Activated CD4-positive, alpha-beta memory T cell treated with anti-CD3 and anti-CD28 coated beads for 36 hours (primary cell): ENCODE data around the gene IKZF2. TPM values are rescaled to one million over a fixed set of nuclear protein-coding genes. Genes with fewer than 3 reads are reported as not detected.

Experiments used
- CTCF ChIA-PET: fragments of 350-600 bp; sonication (Branson Sonifier 250); formaldehyde crosslinking; loops from one replicate; lab custom pipeline; 2021; ENCODE audit warnings: antibody characterized with exemption, inconsistent platforms; lab: Charles Lee
- POLR2A ChIA-PET: fragments of 350-600 bp; sonication (Branson Sonifier 250); formaldehyde crosslinking; loops from one replicate; lab custom pipeline; 2021; ENCODE audit warnings: antibody characterized with exemption; lab: Charles Lee
- DNase-seq: peaks from one replicate; pipeline ENCODE4 v3.0.0-alpha.2; 2020
- H3K27ac Mint-ChIP-seq: one replicate; pipeline ENCODE4 v1.8.0; 2021; ENCODE audit warnings: mixed read lengths
- H3K27me3 Mint-ChIP-seq: one replicate; pipeline ENCODE4 v1.8.0; 2021; ENCODE audit warnings: mixed read lengths
- H3K36me3 Mint-ChIP-seq: one replicate; pipeline ENCODE4 v1.8.0; 2021; ENCODE audit warnings: mixed read lengths
- H3K4me1 Mint-ChIP-seq: one replicate; pipeline ENCODE4 v1.8.0; 2021; ENCODE audit warnings: low read depth, mixed read lengths
- H3K4me3 Mint-ChIP-seq: one replicate; pipeline ENCODE4 v1.8.0; 2021; ENCODE audit warnings: mild to moderate bottlenecking, mixed read lengths
- H3K9me3 Mint-ChIP-seq: one replicate; pipeline ENCODE4 v1.8.0; 2021; ENCODE audit warnings: mixed read lengths
- intact Hi-C: fragments of 100-400 bp; cut with micrococcal nuclease; formaldehyde crosslinking; loops from one replicate; pipeline ENCODE4 v1.15.1; 2023
- total RNA-seq, 2 experiments: library from RNA; stranded (reverse); gene quantifications; one replicate each; pipeline ENCODE4 v1.2.3, GENCODE V29; 2021

Gene IKZF2
- total RNA-seq, 2 experiments from 2014 or later, result 8.1 to 9.1 TPM

DNA sequence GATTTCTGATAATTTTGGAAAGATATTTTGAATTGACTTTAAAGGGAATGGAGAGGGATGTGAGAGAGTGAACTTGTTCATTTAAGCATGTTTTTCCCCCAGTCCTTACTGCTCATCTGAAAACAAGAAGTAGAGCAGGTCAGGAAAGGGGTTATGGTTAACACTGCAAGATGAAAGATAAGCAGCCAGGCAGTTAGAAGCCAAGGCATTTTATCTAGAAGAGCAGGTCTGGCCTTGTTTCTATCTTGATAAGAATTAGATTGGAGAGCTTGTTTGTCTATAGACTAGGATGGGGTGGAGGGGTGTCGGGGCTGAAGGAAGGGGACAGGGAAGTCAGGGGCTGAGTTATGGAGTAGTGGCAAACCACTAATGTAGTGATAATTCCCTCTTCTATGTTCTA, 171.6 kb downstream of the IKZF2 start:
- Mint-ChIP-seq H3K4me1 (peaks cover 4% of the 10 kb centered on the region), H3K27me3 (no peaks in the 10 kb centered on the region), H3K9me3 (no peaks in the 10 kb centered on the region), H3K27ac (no peak overlapping the region), H3K4me3 (no peak overlapping the region), H3K36me3 (no peaks in the 10 kb centered on the region)
- intact Hi-C loops, result no loop called here
- ChIA-PET CTCF (interaction anchor here (0.5 kb wide), 1 partner anchor 21 kb away, joined by 3 read pairs; no protein-coding TSS in a partner anchor), POLR2A (no interaction called here)
- no peak for DNase-seq

DNA sequence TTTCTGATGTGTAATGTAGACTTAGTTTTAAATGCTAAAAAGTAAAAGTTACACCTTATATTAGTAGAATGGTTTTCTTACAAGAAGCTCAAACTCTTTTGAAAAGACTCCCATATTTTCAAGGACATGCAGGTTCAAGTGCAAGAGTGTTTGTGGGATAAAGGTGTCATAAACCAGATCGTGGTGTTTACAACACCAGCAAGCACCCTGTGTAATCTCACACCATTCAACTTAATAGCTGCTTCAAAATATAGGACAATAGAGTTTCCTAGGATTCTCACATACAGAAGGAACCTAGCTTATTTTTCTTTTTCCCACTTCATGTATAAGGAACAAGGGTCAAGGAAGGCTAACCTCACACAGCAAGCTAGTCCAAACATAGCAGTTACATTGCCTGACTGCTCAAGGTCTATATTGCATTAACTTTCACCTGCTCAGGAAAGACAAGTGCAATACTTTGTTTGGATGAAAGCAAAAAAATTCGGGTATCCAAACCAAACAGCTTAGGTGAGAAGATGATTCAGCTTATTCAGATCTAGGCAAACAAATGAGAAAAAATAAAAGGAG, 172.3 kb downstream of the IKZF2 start:
- Mint-ChIP-seq H3K27ac (no peak overlapping the region), H3K27me3 (no peaks in the 10 kb centered on the region)
- CTCF ChIA-PET, result interaction anchor here (0.5 kb wide), 1 partner anchor 22 kb away, joined by 3 read pairs; no protein-coding TSS in a partner anchor

DNA sequence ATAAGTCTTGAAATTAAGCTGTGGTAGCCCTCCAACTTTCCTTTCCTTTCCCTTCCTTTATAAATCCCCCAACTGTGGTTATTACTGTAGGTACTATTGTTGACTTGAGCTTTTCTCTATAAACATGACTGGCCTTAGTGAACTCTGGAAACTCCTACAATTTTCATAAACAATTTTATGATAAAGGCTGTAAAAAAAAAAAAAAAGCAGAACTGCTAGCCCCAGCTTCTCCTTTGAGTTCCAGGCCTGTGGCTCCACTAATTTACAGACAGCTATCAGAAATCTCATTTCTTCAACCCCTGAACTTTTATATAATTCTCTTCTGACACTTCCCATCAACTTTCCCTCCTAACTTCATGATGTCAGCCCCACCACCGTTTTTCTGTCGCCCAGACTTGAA, 174.3 kb downstream of the IKZF2 start:
- H3K27ac Mint-ChIP-seq, result no peak overlapping the region
- POLR2A ChIA-PET, result no interaction called here
- no peaks in the 10 kb centered on the region for H3K36me3 Mint-ChIP-seq
- peaks cover 4% of the 10 kb centered on the region for H3K4me1 Mint-ChIP-seq
- H3K27me3 Mint-ChIP-seq, result no peaks in the 10 kb centered on the region
- CTCF ChIA-PET, result no interaction called here
- intact Hi-C loops, result no loop called here
- DNase-seq, result no peak
- H3K9me3 Mint-ChIP-seq, result no peaks in the 10 kb centered on the region
- no peak overlapping the region for H3K4me3 Mint-ChIP-seq

More for the DNA sequence above, 172.3 kb downstream of the IKZF2 start:
- DNase-seq, result no peak
- Mint-ChIP-seq H3K9me3 (no peaks in the 10 kb centered on the region), H3K4me1 (peaks cover 4% of the 10 kb centered on the region), H3K4me3 (no peak overlapping the region), H3K36me3 (no peaks in the 10 kb centered on the region)
- POLR2A ChIA-PET, result no interaction called here
- intact Hi-C loops, result no loop called here

DNA sequence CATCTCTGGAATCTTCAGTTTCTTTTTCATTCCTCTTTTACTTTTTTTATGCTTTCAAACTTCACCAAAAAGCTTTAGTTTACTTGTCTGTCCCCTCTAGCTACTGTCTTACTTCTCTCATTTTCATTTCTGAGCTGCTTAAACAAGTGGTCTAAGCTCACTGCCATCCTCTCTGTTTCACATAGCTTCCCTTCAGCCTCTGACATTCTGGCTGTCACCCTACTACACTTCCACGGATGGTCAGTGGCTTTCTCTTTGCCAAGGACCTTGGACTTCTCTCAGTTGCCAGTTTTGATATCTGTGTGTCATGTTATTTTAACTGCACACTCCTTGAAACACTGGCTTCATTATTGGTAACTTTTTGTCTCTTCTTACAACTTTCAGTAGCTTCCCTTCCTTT, 176.1 kb downstream of the IKZF2 start:
- no peak for DNase-seq
- H3K4me3 Mint-ChIP-seq, result no peak overlapping the region
- intact Hi-C loops, result no loop called here
- no peak overlapping the region for H3K27ac Mint-ChIP-seq
- ChIA-PET POLR2A (no interaction called here), CTCF (no interaction called here)
- no peaks in the 10 kb centered on the region for H3K36me3 Mint-ChIP-seq
- H3K4me1 Mint-ChIP-seq, result peaks cover 4% of the 10 kb centered on the region
- no peaks in the 10 kb centered on the region for H3K27me3 Mint-ChIP-seq
- H3K9me3 Mint-ChIP-seq, result no peaks in the 10 kb centered on the region

DNA sequence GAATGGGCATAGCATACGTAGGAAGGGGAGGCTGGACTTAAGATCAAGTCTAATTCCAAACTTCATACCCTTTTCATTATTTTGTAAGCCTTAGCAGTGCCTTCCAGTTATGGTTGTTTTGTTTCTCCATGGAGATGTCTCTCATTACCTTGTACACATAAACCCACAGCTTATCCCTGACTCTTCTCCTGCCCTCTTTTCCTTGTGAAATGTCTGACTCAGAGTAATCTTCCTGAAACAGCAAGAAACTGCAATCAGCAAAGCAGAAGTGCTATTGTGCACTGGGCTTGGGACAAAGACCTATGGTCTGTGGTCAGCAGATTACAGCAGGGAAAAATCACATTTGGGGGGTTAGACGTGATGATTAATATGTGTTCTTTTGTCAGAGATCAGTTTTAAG, 176.7 kb downstream of the IKZF2 start:
- Mint-ChIP-seq H3K4me1 (peaks cover 2% of the 10 kb centered on the region), H3K27ac (no peak overlapping the region), H3K4me3 (no peak overlapping the region), H3K9me3 (no peaks in the 10 kb centered on the region), H3K36me3 (no peaks in the 10 kb centered on the region), H3K27me3 (no peaks in the 10 kb centered on the region)
- intact Hi-C loops, result no loop called here
- ChIA-PET POLR2A (no interaction called here), CTCF (no interaction called here)
- no peak for DNase-seq

DNA sequence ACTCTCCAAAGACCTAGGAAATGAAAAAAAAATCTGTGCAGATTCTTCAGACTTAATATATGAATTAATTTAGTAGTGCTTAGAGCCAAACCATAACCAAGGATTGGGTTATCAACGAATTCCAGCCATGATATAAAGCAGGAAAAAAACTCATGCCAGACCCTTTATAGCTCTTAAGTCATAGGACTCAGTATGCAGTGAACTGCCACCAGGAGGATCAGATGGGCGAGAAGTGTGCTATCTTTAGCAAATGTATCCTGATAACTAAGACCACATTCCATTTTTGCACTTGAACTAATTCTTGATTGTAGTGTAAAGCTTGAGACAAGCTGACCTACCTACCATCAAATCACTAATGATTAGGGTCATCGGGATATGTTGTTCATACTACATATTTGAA, 178.1 kb downstream of the IKZF2 start:
- CTCF ChIA-PET, result no interaction called here
- intact Hi-C loops, result no loop called here
- POLR2A ChIA-PET, result no interaction called here

DNA sequence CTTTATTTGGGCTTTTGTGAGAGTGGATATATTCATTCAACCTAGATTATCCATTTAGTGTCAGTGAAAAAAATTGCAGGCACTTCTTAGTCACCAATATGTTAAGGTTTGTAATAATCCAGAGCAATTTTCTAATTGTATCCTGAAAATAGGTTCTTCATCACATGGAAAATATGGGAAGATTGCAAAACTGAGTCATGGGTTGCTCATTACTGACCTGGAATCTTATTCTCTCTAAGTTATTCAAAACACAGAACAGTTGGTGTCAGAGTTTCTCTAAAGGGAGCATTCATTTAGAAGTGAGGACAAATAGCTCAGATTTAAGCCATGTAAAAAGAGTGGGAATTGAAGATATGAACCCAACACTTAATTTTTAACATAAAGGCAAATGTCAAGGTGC, 181.3 kb downstream of the IKZF2 start:
- intact Hi-C loops, result no loop called here
- H3K36me3 Mint-ChIP-seq, result no peaks in the 10 kb centered on the region
- no peaks in the 10 kb centered on the region for H3K27me3 Mint-ChIP-seq
- H3K4me1 Mint-ChIP-seq, result peaks cover 7% of the 10 kb centered on the region
- ChIA-PET POLR2A (no interaction called here), CTCF (no interaction called here)
- H3K4me3 Mint-ChIP-seq, result no peak overlapping the region
- DNase-seq, result no peak
- H3K27ac Mint-ChIP-seq, result no peak overlapping the region
- no peaks in the 10 kb centered on the region for H3K9me3 Mint-ChIP-seq

More for the DNA sequence above, 178.1 kb downstream of the IKZF2 start:
- Mint-ChIP-seq H3K27ac (no peak overlapping the region), H3K36me3 (no peaks in the 10 kb centered on the region), H3K27me3 (no peaks in the 10 kb centered on the region), H3K9me3 (no peaks in the 10 kb centered on the region), H3K4me3 (no peak overlapping the region), H3K4me1 (peaks cover 5% of the 10 kb centered on the region)
- no peak for DNase-seq

DNA sequence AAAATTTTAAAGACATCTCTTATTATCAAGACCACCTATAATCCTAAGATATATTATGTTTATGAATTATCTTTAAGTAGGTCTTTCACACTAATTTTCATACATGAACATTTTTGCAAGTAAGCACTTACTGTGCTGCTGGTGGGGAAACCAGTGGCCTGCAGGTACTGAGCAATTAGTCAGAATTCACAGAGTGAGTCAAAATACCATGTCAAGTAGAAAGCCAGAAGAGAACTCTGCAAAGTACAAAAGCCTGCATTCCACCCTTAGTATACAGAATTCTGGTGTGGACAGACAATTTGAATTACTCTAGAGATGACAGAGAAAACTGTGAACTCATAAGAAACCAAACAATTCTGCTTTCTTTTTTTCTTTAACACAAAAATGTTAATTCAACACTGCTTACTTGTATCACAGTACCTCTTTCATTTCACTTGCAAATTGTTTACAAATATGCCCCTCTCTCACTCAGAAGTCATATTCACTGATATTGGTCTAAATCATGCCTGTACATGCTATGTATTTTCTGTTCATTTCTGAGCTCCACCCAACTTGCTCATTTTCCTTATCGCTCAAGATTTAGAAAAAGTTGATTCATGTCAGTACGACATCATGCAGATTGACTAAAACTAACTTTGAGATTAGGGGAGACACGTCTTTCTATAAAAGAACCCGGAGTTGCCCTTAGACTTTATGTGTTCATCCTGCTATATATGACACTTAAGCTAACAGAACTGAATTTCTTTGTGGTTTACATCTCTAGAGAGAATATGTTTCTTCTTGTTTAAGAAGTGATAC, 182.9 kb downstream of the IKZF2 start:
- POLR2A ChIA-PET, result interaction anchor here (1.3 kb wide), 1 partner anchor 11 kb away, joined by 8 read pairs; no protein-coding TSS in a partner anchor
- CTCF ChIA-PET, result interaction anchor here (1.4 to 1.9 kb wide), 2 partner anchors 23 to 185 kb away, joined by 4 to 5 read pairs; no protein-coding TSS in a partner anchor
- Mint-ChIP-seq H3K27me3 (no peaks in the 10 kb centered on the region), H3K27ac (peak overlapping the region; percentile 44), H3K4me3 (no peak overlapping the region), H3K36me3 (no peaks in the 10 kb centered on the region), H3K9me3 (no peaks in the 10 kb centered on the region), H3K4me1 (peaks cover 7% of the 10 kb centered on the region)
- DNase-seq, result peak; percentile 13
- intact Hi-C loops, result loop anchor here (1.0 to 2.0 kb wide), 2 partner anchors 48 to 53 kb away; no protein-coding TSS in a partner anchor

DNA sequence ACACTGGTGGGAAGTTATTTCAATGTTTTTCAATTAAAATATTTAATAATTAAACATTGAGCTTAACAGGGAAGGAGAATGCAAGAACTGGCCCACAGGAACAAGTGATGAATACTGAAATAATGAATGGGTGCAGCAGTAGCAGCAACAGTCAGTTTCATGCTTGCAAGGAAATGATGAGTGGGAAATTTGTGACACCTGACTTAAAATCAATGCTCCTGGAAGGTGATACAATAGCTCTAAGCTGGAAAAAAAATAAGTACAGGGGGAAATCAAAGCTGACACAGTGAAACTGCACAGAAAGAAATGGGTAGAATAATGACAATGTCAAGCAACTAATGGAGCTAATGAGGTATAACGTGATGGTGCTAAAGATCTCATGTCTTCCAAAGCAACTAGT, 184.5 kb downstream of the IKZF2 start:
- H3K27me3 Mint-ChIP-seq, result no peaks in the 10 kb centered on the region
- no peak for DNase-seq
- H3K4me3 Mint-ChIP-seq, result no peak overlapping the region
- ChIA-PET CTCF (interaction anchor here (1.1 kb wide), 1 partner anchor 124 kb away, joined by 3 read pairs; no protein-coding TSS in a partner anchor), POLR2A (no interaction called here)
- no peak overlapping the region for H3K27ac Mint-ChIP-seq
- H3K9me3 Mint-ChIP-seq, result no peaks in the 10 kb centered on the region
- intact Hi-C loops, result no loop called here
- no peaks in the 10 kb centered on the region for H3K36me3 Mint-ChIP-seq
- H3K4me1 Mint-ChIP-seq, result peaks cover 7% of the 10 kb centered on the region

DNA sequence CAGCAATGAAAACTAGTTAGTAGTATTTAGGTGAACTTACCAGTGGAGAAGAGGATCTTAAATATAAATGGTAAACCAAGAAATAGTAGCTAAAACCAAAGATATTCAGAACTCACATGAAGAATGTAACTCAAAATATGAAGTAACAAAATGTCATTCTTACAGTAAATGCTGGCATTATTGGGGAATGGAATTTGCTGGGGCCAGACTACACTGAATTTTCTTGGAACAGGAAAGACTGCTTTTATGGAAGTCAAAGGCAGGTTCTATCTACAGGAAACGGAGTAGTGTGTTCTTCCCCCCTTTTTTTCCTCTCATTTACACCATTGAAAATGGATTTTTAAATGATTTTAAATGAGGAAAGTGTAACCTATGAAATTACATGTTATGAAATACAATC, 188.7 kb downstream of the IKZF2 start:
- Mint-ChIP-seq H3K4me3 (no peak overlapping the region), H3K4me1 (peaks cover 19% of the 10 kb centered on the region), H3K27me3 (no peaks in the 10 kb centered on the region), H3K9me3 (no peaks in the 10 kb centered on the region), H3K36me3 (no peaks in the 10 kb centered on the region), H3K27ac (no peak overlapping the region)
- intact Hi-C loops, result no loop called here
- DNase-seq, result no peak
- CTCF ChIA-PET, result no interaction called here
- POLR2A ChIA-PET, result no interaction called here

DNA sequence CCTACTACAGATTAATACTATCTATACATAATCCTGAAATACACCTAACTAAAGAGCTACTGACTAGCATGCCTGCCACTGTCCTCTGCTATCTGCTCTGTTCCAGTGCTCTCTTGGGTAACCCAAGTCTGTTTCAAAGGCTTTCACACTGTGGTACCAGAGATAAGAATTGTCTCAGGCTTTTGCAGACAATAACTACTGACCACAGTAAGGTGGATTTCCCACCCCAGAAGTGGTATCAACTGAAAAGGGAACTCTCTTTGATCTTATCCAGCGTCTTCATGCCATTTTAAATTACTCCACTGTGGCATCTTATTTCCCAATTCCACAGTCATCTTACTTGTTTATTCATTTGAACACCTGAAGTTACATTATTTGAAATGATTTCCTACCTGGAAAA, 190.2 kb downstream of the IKZF2 start:
- no peak overlapping the region for H3K27ac Mint-ChIP-seq
- H3K27me3 Mint-ChIP-seq, result no peaks in the 10 kb centered on the region
- no peaks in the 10 kb centered on the region for H3K9me3 Mint-ChIP-seq
- no peaks in the 10 kb centered on the region for H3K36me3 Mint-ChIP-seq
- no peak for DNase-seq
- CTCF ChIA-PET, result interaction anchor here (1.2 kb wide), 1 partner anchor 98 kb away, joined by 3 read pairs; no protein-coding TSS in a partner anchor
- H3K4me3 Mint-ChIP-seq, result no peak overlapping the region
- H3K4me1 Mint-ChIP-seq, result peaks cover 26% of the 10 kb centered on the region
- intact Hi-C loops, result no loop called here
- POLR2A ChIA-PET, result no interaction called here

DNA sequence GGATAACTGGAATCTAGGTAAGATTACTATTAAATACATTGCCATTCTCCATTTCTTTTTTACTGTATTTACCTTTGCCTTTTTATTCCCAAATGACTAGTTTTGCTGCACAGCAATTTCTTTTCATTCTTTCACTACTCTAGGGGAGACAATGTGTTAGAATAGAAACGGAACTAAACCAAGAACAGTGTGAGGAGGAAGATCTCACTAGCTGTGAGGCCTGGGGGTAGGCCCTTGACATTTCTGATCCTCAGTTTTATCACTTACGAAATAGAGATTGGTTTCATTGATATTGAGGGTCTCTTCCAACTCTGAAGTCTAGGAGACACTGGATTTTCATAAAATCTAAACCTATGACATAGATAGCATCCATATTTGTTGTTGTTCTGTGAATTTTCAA, 191.1 kb downstream of the IKZF2 start:
- Mint-ChIP-seq H3K27me3 (no peaks in the 10 kb centered on the region), H3K4me3 (no peak overlapping the region), H3K4me1 (peaks cover 26% of the 10 kb centered on the region), H3K27ac (no peak overlapping the region), H3K36me3 (no peaks in the 10 kb centered on the region), H3K9me3 (no peaks in the 10 kb centered on the region)
- intact Hi-C loops, result no loop called here
- POLR2A ChIA-PET, result no interaction called here
- CTCF ChIA-PET, result interaction anchor here (1.2 kb wide), 1 partner anchor 97 kb away, joined by 3 read pairs; no protein-coding TSS in a partner anchor
- no peak for DNase-seq
